Stimulated activated CD4-positive, alpha-beta T cell treated with anti-CD3 and anti-CD28 coated beads, Interleukin-15, amount 100 ng/mL, for 24 hours (primary cell): ENCODE measurements around the gene TOB1.
"Not testable (repeated sequence)": the region's sequence is repeated elsewhere in the genome, so short reads cannot be mapped to it uniquely, and the experiment has no call there.

Source experiments
- DNase-seq: peaks from one replicate; pipeline ENCODE4 v3.0.0-alpha.2; 2020

TOB1 gene

DNA sequence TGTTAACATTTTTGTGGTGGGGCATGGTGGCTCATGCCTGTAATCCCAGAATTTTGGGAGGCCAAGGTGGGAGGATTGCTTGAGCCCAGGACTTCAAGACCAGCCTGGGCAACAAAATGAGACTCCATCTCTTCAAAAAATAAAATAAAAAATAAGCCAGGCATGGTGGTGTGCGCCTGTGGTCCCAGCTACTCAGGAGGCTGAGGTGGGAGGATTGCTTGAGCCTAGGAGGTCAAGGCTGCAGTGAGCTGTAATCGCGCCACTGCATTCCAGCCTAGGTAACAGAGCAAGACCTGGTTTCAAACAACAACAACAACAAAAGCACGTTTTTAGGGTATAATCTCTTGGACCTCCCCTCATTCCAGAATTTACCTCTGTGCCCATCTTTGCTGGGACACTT is 28.4 kb upstream of the TOB1 start:
- not testable (repeated sequence) for DNase-seq

GRCh38 chr17:50893183-50893993 is 27.2 kb upstream of the TOB1 start:
- no peak for DNase-seq

GRCh38 chr17:50892101-50892776 is 26.1 kb upstream of the TOB1 start:
- no peak for DNase-seq

GRCh38 chr17:50891577-50891989 is 25.4 kb upstream of the TOB1 start:
- no peak for DNase-seq

DNA sequence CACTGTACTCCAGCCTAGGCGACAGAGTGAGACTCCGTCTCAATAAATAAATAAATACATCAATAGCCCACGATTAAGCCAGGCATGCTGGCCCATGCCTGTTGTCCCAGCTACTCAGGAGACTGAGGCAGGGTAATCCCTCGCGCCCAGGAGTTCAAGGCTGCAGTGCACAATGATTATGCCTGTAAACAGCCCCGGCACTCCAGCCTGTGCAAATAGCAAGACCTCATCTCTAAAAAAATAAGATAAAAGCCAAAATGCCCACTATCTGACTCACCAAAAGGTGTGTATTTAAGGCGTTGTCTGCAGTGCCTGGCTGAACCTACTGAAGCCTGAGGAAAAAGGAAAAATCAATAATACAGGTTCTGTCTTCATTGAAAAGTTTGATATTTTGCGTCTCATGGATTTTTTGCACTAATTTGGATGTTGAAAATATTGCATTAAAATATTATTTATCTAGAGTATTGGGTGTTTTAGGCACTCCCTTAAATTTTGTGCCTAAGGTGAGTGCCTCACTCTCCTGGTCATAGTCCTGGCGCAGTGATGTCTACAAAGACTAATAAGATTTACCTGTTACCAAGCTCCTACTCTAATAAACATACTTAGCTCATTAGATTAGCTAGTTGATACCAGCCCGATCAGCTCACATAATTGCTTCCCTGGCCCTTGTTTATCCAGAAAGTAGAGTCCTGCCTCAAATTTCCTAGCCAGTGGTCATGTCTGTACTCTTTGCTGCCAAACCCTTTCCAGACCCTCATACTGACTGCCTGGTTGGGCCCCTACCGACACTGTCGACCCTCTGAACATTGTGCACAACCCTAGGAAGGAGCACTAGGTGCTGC is 24.7 kb upstream of the TOB1 start:
- DNase-seq: no peak

- no peak for DNase-seq
Measured at GRCh38 chr17:50889528-50890118, 23.5 kb upstream of the TOB1 start.

GRCh38 chr17:50887705-50888245 is 21.6 kb upstream of the TOB1 start:
- no peak for DNase-seq

GRCh38 chr17:50884439-50885311 is 18.5 kb upstream of the TOB1 start:
- no peak for DNase-seq

DNA sequence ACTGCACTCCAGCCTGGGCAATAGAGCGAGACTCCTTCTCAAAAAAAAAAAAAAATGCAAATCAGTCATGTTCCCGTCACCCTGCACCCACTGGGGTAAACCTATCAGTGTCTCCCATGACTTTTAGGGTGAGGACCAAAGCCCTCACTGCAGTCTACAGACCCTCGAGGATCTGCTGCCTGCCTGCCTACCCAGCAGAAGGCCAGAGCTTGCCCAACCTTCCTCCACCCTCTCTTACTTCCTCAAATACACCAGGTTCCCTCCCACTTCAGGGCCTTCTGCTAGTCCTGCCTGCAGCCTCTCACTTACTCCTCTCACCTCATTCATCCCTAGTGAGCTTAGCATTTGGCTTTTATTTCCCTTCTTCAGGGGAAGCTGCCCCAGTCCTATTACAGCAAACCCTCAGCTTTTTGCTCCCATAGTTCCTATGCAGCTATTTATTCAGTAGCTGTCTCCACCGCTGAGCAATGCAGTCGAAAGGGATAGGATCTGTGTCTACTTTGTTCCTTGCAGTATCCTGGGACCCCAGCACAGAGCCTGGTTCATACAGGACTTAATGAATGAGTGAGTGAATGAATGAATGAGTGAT is 17.8 kb upstream of the TOB1 start:
- no peak for DNase-seq

DNA sequence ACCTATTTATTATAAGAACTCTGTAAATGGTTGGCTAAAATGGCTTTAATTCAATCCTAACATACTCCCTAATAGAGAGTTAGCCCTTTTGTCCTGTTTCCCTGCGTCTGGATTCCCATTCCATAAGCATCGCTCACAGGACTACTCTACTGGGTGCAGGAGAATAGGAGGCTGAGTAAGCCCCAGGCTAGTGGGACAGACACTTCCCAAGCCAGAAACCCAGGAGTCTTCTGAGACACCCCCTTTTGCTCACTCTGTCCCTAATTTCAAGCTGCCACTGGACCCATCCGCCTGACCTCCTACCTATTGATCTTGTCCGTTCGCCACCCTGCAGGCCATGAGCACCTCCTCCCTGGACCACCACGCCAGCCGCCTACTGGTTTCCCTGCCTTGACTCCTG is 16.7 kb upstream of the TOB1 start:
- DNase-seq: no peak

GRCh38 chr17:50881182-50881581 is 15.0 kb upstream of the TOB1 start:
- DNase-seq: no peak

- DNase-seq: no peak
Measured at GRCh38 chr17:50879086-50879485, 12.9 kb upstream of the TOB1 start.

DNA sequence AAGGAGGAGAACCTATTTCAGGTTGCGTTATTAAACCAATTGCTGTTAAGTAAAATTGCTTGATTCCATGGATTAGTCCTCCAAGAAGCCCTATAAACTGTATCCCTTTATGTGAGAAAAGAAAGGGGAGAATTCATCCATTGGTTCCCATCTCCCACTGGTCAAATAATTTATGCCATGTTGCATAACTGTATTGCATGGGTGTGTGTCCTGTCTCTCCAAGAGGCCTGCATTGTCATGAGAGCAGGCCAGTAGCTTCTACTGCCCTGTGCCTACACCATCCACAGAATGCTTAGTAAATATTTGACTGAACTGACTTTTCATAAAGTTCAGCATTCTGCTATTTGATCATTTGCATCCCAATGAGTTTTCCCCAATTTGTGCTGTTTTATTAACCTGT is 11.7 kb upstream of the TOB1 start:
- DNase-seq: no peak

DNA sequence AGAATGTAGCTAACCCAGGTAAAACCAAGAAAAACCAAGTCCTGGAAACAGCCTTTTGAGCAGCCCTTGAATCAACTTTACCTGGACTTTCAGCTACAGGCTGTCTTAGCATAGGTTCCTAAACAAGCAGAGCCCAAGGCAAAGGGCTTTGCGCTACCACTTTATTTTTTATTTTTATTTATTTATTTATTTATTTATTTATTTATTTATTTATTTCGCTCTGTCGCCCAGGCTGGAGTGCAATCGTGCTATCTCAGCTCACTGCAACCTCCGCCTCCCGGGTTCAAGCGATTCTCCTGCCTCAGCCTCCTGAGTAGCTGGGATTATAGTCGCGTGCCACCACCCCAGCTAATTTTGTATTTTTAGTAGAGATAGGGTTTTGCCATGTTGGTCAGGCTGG is 10.9 kb upstream of the TOB1 start:
- not testable (repeated sequence) for DNase-seq

DNA sequence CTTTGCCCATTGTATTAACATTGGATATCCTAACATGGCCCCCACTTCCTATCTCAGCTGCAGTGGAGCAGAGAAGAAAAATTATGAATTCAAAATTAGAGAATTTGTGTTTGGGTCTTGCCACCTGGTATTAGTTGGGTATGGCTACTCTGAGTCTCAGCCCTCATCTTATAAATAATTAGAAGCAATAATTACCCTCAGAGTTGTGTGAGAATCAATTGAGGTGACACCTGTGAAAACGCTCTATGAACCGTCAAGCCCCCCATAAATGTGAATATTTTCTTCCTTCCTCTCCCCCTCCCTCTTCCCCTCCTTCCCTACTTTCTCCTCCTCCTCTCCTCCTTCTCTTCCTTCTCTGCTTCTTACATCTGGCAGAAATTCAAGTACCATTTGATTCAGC is 8.9 kb upstream of the TOB1 start:
- no peak for DNase-seq

- DNase-seq: peak; percentile 60
Measured at GRCh38 chr17:50872710-50873424, 6.7 kb upstream of the TOB1 start.

DNA sequence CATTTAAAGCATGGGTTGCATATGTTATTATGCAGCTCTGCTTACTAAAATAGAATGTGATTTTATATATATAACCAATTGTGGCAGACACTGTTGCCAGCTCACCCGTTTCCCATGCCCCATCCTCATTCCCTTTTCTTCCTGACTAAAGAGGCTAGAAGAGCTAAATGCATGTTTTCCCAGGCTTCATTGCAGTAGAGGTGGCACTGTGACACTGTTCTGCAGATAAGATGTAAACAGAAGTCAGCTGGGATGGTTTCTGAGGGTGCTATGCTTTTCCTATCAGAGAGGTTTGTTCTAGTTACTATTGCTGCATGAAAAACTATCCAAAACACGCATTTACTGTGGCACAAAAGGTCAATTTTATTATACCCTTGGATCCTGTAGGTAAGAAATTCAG is 5.7 kb upstream of the TOB1 start:
- DNase-seq: no peak

DNA sequence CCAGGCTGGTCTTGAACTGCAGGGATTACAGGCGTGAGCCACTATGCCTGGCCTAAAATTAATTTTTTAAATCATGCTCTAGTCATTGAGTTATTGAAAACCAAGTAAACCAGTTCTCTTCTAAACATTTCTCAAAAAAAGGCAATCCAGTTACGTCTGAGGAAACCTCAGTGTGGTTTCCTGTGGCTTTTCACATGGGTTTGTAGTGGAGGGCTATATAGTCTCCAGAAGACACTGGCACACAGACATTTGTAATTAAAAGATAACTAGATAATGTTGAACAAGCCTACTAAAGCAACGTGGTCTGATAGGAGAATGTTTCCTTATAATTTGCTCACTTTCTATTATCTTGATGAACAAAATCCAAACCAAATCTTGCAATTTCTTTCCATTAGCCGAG is 5.2 kb upstream of the TOB1 start:
- DNase-seq: peak; percentile 18

DNA sequence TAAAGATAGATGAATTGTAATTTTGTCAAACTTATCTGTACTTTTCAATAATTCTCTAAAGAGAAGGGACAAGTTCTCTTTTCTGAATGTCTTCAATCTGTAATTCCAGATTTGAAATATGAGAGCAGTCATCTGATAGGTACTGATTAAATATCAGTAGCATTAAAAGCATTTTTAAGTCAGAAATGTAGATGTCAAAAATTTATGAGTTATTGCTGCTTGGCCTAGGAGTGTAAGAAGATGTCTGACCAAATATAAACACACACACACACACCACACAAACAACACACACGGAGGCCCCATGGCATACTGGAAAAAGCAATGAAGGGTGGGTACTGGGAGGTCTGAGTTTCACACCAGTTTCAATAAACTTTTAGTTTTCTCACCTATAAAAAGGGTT is 2.4 kb upstream of the TOB1 start:
- no peak for DNase-seq

DNA sequence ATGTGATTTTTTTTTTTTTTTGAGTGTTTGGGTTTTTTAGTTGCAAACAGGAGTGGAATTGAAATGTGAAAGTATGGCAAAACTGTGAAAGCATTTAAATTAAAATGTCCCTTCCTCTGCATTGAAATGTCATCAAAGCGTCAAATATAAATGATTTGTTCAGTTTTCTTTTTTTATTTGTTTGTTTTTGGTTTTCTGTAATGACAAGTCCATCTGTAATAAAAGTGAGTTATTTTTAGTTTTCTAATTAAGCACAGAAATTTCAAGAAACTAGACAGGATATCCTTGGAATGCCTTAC is 1.9 kb upstream of the TOB1 start:
- DNase-seq: no peak
